ENCODE results near the gene SPR. TPM values are rescaled to one million over a fixed set of nuclear protein-coding genes. Genes with fewer than 3 reads are reported as not detected.

The SPR gene
- 31.0 and 32.2 TPM in 2 replicates for total RNA-seq (ENCODE audit: low replicate concordance)

GRCh38 chr2:72887032-72887739 is at the start of gene SPR:
Gene SPR (plus strand): TSS chr2:72887408. CDS start chr2:72887433, 25 bp downstream.

DNA sequence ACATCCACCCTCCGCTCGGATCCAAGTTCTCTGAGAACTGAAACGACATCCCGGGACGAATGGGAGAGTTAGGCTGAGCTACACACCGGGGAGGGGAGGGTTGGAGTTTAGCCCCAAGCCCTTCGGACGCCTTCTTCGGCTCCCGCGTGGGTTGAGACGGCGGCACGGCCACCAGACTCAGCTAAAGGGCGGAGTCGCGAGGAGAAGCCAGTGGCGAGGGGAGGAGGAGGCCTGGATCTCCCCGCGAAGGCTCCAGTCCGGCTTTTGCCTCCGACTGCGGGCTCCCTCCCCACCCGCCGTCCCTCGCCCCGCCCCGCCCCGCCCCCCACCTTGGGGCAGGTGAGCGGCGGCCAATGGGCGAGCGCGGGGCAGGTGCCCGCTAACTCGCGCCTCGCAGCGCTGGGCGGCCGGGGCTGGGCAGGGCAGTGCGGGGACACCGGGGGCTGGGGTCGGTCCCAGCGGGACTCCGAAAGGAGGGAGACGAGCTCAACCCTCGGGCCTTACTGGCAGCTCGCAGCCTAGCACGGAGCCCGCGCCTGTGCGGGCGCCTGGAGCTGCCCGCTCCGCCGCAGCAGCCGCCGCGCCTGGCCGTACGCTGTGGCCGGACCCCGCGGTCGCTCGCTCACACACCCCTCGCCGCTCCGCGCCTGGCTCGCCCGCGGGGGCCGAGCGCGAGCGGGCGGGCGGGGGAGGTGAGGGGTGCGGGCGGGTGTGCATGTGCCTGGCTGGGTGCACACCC is 30.1 kb downstream of the SPR start, which contains the start of gene EMX1:
Gene EMX1 (plus strand): TSS at position 382 of the 739 bp plus-strand sequence. CDS start 334 bp downstream, at position 716.

Other genes starting within 250 kb of the SPR start
- gene EXOC6B, start 61.4 kb upstream of the SPR start, total RNA-seq (ENCODE audit: low replicate concordance) = 17.3 and 43.1 TPM in 2 replicates
- not detected in 2 replicates for gene EMX1, start 30.1 kb downstream of the SPR start, total RNA-seq (ENCODE audit: low replicate concordance)
- gene SFXN5, start 184.3 kb downstream of the SPR start, total RNA-seq (ENCODE audit: low replicate concordance) = 10.0 and 11.8 TPM in 2 replicates
- 22.5 and 27.8 TPM in 2 replicates for gene RAB11FIP5, start 225.5 kb downstream of the SPR start, total RNA-seq (ENCODE audit: low replicate concordance)

Data from smooth muscle cell of the coronary artery (primary cell).